Measurements from ENCODE around the gene ABT1.

GRCh38 chr6:26552205-26552604 lies 44.5 kb upstream of the ABT1 start:
- no peak for TF ChIP-seq EZH2 (IDR thresholded peaks at IDR 0.05; ENCODE audit: borderline replicate concordance, low read length)
- TF ChIP-seq CTCF (conservative IDR thresholded peaks at IDR 0.05 in 1 of 2, IDR thresholded peaks at IDR 0.05 in 1 of 2; ENCODE audit: extremely low read depth in 1 of 2, insufficient read depth in 1 of 2, low read depth in 1 of 2, low read length in 2 of 2): no peak
